Stimulated activated CD4-positive, alpha-beta T cell treated with anti-CD3 and anti-CD28 coated beads, TNF-alpha, amount 100 ng/mL, for 1 hour (primary cell): ENCODE data around the gene NUP153.

Experiments
- DNase-seq, 3 donors: peaks; one replicate each; pipeline ENCODE4 v3.0.0-alpha.2; 2020; ENCODE audit warnings: low read depth in 3 of 3, low spot score in 1 of 3

The NUP153 gene

DNA sequence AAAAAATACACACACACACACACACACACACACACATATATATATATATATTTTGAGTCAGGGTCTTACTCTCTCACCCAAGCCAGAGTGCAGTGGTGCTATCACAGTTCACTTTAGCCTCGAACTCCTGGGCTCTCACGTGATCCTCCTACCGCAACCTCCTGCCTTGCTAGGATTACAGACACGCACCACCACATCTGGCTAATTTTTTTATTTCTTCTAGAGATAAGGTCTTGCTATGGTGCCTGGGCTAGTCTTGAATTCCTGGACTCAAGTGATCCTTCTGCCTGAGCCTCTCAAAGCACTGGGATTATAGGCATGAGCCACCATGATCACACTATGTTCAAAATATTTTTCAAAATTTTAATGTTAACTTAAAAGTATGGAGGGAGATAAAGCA is 43.5 kb downstream of the NUP153 start:
- DNase-seq: no peak

DNA sequence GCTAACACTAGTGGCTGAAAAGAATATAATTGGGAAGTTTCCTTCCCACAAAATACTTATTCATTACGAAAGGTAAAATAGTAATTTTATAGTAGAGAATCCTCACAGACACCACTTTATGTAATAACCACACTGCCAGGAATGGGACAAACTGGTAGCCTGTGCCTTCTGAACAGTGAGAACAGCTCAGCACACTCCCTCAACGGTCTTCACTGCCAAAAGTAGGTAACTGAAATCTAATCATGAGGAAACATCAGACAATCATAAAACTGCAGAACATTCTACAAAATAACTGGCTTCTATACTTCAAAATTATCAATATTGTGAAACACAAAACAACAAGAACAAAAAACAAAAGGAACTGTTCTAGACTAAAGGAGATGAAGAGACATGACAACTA is 44.1 kb downstream of the NUP153 start:
- no peak for DNase-seq

DNA sequence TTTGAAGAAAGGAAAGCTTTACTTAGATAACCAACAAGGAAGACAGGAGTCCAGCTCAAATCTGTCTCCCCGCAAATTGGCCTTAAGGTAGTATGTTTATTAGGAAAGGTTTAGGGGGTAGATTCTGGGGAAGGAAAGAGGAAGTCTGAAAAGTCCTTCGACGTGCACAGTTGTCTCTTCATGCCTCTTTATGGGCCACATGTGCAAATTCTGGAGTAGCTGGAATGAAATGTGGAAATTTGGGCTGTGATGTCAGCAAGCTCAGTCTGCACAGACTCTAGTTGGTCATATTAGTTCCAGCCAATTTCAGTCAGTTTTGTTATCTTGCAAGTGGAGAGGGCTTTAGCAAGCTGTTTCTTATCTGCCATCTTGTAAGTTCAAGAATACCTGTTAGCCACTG is 50.1 kb downstream of the NUP153 start:
- DNase-seq: no peak

DNA sequence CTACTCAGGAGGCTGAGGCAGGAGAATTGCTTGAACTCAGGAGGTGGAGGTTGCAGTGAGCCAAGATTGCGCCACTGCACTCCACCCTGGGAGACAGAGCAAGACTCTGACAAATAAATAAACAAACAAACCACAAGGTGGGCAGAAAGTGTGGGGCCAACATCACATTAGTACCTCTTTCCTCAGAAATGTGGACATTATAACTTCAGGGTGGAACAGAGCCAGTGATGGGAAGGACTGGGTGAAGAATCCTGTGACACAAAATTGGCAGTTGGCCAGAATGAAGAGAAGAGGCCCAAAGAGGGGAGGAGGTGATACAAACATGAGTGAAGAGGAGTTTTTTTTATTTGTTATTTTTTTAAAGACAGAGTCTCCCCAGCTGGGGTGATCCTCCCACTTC is 50.6 kb downstream of the NUP153 start:
- no peak for DNase-seq

DNA sequence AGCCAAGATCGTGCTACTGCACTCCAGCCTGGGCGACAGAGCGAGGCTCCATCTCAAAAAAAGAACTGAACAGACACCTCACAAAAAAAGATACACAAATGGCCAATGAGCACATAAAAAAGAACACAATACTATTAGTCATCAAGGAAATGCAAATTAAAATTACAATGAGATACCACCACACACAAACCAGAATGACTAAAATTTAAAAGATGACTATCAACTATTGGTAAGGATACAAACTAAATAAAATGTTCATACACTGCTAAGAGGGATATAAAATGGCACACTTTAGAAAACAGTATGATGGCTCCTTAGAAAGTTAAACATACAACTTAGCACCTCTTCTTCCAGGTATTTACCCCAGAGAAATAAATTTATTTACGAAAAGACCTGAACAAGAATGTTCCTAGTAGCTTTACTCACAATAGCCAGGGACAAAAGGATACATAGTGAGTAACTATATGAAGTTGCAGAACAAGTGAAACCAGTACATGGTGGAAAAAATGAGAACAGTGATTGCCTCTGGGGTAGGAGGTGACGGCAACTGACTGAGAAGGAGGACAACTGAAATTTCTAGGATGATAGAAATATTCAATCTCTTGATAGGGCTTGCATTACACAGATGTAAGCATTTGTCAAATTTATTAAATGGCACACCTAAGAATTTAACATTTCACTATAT is 53.4 kb downstream of the NUP153 start:
- DNase-seq: no peak

DNA sequence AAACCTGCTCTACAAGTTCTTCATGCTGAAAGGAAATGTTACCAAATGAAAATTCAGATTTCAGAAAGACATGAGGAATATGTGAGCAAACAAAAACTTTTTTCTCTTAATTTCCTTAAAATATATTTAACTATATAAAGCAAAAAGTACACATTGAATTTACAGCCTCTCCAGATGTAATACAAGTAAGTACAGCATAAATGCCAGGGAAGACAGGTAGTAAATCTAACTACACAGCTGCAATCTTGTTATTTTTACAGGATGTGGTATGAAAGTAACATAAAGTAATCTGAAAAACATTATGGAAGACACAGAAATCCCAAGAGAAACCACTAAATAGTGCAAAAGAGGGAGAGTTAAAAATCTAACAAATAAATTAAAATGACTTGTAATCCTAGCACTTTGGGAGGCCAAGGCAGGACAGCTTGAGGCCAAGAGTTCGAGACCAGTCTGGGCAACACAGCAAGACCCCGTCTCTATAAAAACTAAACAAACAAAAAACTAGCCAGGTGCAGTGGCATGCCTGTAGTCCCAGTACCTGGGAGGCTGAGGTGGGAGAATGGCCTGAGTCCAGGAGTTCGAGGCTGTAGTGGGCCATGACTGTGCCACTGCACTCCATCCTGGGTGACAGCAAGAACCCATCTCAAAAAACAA is 55.9 kb downstream of the NUP153 start:
- DNase-seq: no peak

DNA sequence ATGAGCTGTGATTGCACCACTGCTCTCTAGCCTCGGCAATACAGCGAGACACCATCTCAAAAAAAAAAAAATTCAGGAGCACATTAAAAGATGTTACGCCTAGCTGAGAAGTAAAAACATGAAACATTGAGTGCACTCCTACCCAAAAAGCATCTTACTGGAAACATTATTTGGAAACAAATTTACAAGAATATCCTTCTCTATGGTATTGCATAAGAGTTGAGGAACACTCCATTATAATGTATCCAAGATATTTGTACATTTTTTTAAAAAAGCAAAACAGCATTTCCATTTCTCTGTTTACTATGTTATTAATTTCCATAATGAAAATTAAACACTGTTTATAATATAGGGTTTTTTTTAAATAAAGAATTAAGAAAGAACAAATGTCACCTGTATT is 58.0 kb downstream of the NUP153 start:
- DNase-seq: no peak

DNA sequence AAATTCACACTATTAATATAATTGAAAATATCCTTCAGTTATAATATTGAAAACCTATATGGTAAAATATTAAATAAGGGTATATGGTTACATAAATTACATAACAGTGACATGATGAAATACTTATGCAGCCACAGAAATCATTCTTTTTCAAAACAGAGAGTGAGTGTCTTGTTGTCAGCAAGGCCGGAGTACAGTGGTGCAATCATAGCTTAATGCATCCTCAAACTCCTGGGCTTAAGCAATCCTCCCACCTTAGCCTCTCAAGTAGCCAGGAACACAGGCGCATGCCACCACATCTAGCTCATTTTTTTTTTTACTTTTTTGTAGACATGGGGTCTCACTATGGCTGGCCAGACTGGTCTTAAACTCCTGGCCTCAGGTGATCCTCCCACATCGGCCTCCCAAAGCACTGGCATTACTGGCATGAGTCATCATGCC is 66.2 kb downstream of the NUP153 start:
- no peak for DNase-seq

DNA sequence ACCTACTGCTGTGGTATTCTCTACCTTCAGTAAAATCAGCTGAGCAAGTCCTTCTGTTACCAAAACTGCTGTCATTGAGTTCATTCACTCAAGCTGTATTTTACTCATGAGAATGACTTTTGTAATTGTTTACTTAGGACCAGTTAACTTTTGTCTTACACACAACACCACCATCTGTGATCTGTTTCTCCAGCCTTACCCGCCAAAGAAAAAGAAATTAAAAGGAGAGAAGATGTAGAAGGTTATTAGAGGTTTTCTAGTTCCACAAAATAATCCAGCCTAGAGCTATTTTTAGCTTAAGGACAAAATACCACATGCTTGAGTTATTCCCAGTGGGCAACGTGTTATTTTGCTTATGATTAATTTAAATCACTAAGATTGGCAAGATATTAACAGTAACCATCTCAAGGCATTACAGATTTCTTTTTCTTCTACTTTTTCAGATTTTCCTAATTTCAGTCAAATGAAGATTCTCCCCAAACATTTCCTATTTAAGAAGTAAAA is 68.5 kb downstream of the NUP153 start:
- DNase-seq: no peak

DNA sequence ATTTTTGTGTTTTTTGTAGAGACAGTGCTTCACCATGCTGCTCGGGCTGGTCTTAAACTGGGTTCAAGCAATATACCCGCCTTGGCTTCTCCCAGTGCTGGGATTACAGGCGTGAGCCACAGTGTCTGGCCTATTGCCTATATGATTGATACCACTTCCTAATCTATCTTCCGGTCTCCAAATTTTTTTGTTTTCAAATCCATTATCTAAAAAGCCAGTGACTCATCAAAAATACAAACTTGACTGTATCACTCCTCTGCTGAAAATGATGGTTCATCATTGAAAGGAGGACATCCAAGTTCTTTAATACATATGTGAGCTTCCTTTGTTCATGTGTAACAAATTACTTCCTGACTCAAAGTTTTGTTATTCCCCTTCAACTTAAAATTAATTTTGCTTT is 71.2 kb downstream of the NUP153 start:
- no peak for DNase-seq

DNA sequence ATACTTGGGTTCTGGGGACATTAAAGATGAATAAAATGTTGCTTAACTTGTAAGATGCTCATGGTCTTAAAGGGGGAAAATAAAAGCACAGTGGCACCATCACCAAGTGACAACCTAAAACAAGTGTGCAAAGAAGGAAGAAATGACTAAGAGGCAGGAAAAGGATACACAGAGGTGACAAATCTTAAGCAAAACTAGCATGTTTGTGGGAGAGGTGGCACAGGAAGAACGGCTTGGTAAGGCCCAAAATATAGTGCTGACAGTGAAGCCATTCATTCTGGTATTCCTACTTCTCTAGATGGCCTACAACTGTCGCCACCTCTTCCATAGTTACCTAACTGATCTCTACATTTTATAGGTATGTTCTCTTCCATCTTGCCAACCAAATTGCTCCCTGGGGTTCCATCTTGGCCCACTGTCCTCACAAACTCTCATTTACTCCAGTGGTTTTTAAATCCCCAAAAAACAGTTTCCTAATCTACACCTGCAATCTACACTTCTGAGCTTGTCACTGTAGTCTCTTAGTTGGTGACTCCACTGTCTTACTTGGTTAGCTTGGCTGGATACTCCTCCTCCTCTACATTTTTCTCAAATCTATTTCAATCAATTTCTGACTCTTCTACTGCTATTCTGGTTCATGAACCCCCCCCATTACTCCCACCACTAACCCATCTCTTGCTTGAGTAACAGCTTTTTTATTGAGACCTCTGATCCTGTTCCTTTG is 73.1 kb downstream of the NUP153 start:
- DNase-seq: no peak

DNA sequence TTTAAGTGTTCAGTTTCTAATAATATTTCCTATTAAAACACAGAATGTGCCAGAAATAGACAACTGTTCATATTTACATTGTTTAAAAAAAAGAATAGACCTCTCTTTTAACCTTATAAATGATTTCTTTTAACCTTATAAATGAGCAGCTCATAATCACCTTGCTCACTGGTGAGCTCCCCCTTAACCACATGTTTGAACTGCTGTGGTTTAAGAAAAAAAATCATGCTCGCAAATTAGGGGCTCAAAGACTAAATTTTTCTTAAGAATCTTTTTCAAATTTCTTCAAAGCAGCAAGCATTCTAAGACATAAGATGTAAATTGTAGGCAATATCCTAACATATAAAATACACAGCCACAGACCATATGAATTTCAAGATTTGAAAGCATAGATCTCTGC is 73.8 kb downstream of the NUP153 start:
- no peak for DNase-seq

DNA sequence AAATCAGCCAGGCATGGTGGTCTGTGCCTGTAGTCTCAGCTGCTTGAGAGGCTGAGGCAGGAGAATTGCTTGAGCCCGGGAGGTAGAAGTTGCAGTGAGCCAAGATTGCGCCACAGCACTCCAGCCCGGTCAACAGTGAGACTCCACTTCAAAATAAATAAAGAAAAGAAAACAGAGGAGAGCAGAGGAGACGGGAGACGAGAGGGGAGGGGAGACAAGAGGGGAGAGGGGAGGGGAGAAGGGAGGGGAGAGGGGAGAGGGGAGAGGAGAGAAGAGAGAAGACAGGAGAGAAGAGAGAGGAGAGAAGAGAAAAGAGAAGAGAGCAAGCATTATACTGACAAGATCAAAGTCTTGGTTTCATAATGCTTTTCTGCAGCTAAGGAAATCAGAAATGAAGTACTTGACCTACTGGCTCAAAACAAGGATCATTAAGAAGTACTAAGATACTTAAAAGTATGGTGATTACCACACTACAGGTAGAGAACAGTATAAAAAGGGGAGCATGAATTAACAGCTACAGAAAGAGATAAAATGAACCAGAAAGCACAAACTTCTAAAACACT is 76.1 kb downstream of the NUP153 start:
- DNase-seq: no peak

DNA sequence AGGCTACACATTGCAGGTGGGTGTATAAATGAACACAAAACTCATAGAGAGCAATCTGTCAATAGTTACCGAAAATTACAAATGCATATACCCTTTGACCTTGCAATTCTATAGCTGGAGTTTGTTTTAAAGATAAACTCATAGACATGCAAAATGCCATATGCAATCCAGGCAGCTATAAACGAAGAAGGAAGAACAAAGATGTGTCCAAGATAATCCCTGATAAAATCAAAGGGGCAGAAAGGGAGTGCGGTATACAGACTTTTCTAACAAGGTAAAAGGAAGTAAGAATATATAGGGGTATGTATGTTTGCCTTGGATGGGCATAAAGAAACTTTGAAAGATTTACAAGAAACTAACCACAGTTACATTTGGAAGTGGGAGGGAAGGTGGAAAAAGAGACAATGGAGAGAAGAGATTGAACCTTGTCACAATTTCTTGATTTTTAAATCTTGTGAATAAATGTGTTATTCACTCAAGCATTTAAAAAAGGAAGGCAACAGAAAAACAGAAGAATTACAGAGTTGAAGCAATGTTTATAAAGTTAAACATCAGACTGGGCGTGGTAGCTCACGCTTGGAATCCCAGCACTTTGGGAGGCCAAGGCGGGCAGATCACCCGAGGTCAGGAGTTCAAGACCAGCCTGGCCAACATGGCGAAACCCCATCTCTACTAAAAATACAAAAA is 76.8 kb downstream of the NUP153 start:
- no peak for DNase-seq

DNA sequence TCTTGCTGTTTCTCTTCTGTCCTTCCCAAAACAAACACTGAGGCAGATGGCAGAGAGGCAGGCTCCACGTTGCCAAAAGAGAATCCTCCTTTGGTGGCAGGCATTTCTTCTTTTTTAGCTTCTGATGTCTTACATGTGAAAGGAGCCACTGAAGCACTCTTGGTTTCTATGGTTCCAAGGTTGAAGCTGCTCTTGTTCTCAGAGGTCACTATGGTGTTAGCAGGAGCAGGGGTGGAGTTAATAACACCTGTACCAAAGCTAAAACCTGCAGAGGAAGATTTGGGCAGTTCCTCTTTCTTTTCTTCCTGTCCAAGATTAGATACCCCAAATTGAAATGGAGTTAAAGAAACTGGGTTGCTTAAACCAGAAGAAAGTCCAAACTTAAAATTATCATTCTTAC is 77.9 kb downstream of the NUP153 start:
- no peak for DNase-seq

DNA sequence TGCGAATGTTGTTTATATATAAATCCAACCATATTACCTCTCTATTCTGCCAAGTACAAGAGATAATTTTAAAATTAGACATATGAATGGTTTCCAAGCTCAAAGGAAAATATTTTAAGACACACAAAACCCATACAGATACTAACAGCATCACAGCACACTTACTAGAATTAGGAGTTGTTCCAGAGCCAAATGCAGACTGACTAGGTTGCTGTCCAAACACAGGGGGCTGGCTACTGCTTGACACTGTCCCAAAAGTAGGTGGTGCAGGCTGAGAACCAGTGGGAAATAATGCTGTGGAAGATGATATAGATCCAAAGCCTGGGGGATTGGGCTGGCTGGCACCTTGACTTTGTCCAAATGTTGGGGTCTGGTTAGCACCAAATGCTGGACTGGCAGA is 82.3 kb downstream of the NUP153 start:
- no peak for DNase-seq

DNA sequence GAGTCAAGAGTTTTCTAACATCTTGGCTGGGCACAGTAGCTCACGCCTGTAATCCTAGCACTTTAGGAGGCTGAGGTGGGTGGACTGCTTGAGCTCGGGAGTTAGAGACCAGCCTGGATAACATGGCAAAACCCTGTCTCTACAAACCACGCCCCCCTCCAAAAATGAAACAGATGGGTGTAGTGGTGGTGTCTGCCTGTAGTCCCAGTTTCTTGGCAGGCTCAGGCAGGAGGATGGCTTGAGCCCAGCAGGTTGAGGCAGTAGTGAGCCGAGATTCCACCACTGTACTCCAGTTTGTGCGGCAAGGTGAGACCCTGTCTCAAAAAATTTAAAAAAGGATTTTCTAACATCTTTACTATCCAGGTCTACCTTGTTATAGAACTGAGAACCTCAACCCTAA is 84.6 kb downstream of the NUP153 start:
- DNase-seq: no peak

DNA sequence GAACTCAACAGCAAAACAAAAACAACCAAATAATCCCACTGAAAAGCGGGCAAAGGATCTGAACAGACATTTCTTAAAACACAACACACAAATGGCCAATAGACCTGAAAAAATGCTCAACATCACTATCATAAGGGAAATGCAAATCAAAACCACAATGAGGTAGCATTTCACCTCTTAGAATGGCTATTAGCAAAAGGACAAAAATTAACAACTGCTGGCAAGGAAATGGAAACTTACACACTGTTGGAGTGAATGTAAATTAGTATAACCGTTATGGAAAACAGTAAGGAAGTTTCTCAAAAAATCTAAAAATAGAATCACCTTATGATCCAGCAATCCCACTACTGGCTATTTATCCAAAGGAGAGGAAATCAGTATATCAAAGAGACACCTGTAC is 85.7 kb downstream of the NUP153 start:
- DNase-seq: no peak

DNA sequence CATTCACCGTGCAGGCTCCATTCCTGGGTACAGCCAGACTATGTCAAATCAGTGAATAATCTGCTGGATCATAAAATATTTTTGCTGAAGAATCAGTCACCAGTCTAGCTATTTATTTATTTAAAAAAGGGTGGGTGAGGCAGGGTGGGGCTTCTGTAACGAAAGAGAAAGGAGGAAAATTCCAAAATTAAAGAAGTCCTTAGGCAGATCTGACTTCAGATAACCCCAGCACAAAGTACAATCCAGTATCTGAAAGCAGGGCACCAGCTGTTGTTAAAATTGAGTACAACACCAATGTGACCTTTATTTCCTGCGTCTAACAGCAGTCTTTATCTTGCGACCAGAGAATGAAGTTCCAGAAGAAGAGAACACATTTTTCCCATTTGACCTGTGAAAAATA is 90.9 kb downstream of the NUP153 start:
- DNase-seq: no peak

DNA sequence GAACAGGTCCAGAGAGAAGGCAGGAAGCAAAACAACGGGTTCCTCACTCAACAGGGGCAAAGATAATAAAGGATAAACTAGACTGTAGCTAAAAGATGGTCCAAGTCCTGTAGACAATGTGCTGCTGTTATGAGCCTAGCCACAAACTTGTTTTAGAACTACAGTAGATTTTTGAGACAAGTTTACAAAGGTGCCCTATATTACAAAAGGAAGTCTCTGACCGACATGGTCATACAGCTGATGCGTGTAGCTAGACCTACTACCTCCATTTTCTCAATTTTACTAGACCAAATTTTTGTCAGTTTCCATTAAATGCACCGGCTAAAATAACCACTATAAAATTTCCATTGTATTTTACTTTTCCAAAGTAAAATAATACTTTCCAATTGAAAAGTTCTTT is 94.7 kb downstream of the NUP153 start:
- no peak for DNase-seq

DNA sequence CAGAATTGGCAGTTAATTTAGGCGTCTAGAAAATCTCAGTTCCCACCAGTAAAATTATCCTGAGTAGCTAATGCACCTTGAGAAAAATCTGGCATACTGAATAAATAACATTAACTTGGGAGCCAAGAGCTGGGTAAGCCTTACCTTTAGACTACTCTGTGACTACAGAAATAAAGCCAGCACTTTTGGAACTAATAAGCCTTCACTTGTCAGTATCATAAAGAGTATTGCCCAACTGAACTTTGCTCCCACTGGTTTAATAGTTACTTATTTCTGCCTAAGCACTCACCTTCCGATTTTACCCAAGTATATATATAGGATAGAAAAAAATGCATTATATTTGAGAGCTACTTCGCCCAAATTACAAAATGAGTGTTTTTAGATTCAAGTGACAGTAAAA is 95.9 kb downstream of the NUP153 start:
- DNase-seq: no peak
